K562 (cell line): ENCODE results near the gene PDK1. TPM values are rescaled to one million over a fixed set of nuclear protein-coding genes. Genes with fewer than 3 reads are reported as not detected.
A peak's percentile ranks its signal among the peaks of the same experiment; 100 is the strongest.

Experiments
- BRD9 ChIP-seq: fragments of 450-650 bp; IDR thresholded peaks from 2 replicates; pipeline ENCODE4 v1.6.1; 2018; ENCODE audit warnings: low read depth; ENCODE audit not compliant: partially characterized antibody
- CBX2 ChIP-seq: fragments of 200-600 bp; sonication (generic); IDR thresholded peaks from one replicate; pipeline ENCODE4 v1.6.1; 2012; ENCODE audit warnings: mild to moderate bottlenecking, low read length, inconsistent platforms; ENCODE audit not compliant: insufficient read depth, poor library complexity, severe bottlenecking
- COPS2 ChIP-seq: fragments of 450-650 bp; conservative IDR thresholded peaks from 2 replicates; pipeline ENCODE4 v1.6.1; 2016; ENCODE audit warnings: mild to moderate bottlenecking, moderate library complexity
- FOXA3 ChIP-seq, 2 experiments: fragments of 450-650 bp in 1 of 2; sonication (generic) in 1 of 2; formaldehyde crosslinking; IDR thresholded peaks in 1 of 2; conservative IDR thresholded peaks in 1 of 2; 2 replicates each; pipeline versions ENCODE4 v1.4.0 to v1.8.0; 2020 to 2022; ENCODE audit warnings: mild to moderate bottlenecking in 2 of 2, missing genetic modification reagents in 1 of 2
- MAFF ChIP-seq: IDR thresholded peaks from 2 replicates; pipeline ENCODE4 v1.6.1; 2012; ENCODE audit warnings: low read length, improper control_type of control experiment
- NFE2 ChIP-seq: IDR thresholded peaks from 2 replicates; pipeline ENCODE4 v1.6.1; 2014; ENCODE audit warnings: antibody characterized with exemption, low read depth
- OTX1 ChIP-seq: fragments of 450-650 bp; formaldehyde crosslinking; IDR thresholded peaks from 2 replicates; pipeline ENCODE4 v1.4.0; 2022; ENCODE audit warnings: mild to moderate bottlenecking
- RAD21 ChIP-seq, 2 experiments: fragments of 250-450 bp in 1 of 2; fragments of 450-650 bp in 1 of 2; sonication (Bioruptor Pico) in 1 of 2; formaldehyde crosslinking in 1 of 2; IDR thresholded peaks in 1 of 2; conservative IDR thresholded peaks in 1 of 2; 2 replicates each; pipeline versions ENCODE4 v1.4.0 to v1.8.0; 2020 to 2022; ENCODE audit warnings: mild to moderate bottlenecking in 2 of 2, moderate library complexity in 1 of 2
- RFX5 ChIP-seq: IDR thresholded peaks from 2 replicates; pipeline ENCODE4 v1.6.1; 2011; ENCODE audit warnings: low read depth, mild to moderate bottlenecking, improper control_type of control experiment, low read length
- SIRT6 ChIP-seq: IDR thresholded peaks from one replicate; pipeline ENCODE4 v1.6.1; 2012; ENCODE audit warnings: low read depth, mild to moderate bottlenecking, control low read depth, inconsistent platforms, low read length, moderate library complexity
- ZNF311 ChIP-seq: fragments of 250-450 bp; sonication (Bioruptor Pico); IDR thresholded peaks from 2 replicates; pipeline ENCODE4 v1.4.0; 2020; ENCODE audit warnings: mild to moderate bottlenecking, moderate library complexity
- ZNF436 ChIP-seq: fragments of 250-450, 450-650 bp; sonication (Bioruptor Pico); formaldehyde crosslinking; IDR thresholded peaks from 2 replicates; pipeline ENCODE4 v1.7.0; 2020; ENCODE audit warnings: mild to moderate bottlenecking
- polyA plus RNA-seq, 8 experiments: library from polyadenylated mRNA; depleted of rRNA in 4 of 8; stranded (reverse) in 5 of 8; unstranded in 3 of 8; fragments of >200 nt; fragmentation: Nextera tagmentation in 2 of 8; fragmentation: Illumina TruSeq in 1 of 8; extraction: Ambion mirVana in 2 of 8; extraction: Trizol in 1 of 8; gene quantifications; 2 replicates each; pipeline versions ENCODE4 v1.2.1 to v1.2.3, GENCODE V29; 2011 to 2014; ENCODE audit warnings: inconsistent platforms in 1 of 8, missing spikeins in 1 of 8
- total RNA-seq, 7 experiments: library from RNA; depleted of rRNA in 6 of 7; stranded (reverse); fragments of >200 nt in 6 of 7; fragmentation: Illumina TruSeq in 2 of 7; extraction: Trizol in 2 of 7; gene quantifications; 2 replicates each; pipeline versions ENCODE4 v1.2.1 to v1.2.3, GENCODE V29; 2011 to 2021; ENCODE audit warnings: low replicate concordance in 1 of 7
- TF ChIP-seq, protein P1 (sequence below): fragments of 250-450 bp; sonication (Bioruptor Pico); IDR thresholded peaks from 2 replicates; pipeline ENCODE4 v1.5.1; 2021; ENCODE audit warnings: mild to moderate bottlenecking
- TF ChIP-seq, protein P2 (sequence below): fragments of 250-450 bp; sonication (Bioruptor Pico); IDR thresholded peaks from 2 replicates; pipeline ENCODE4 v1.5.0; 2020; ENCODE audit warnings: mild to moderate bottlenecking
- TF ChIP-seq, protein P3 (sequence below): sonication (generic); formaldehyde crosslinking; IDR thresholded peaks from 2 replicates; pipeline ENCODE4 v1.8.1; 2023; ENCODE audit warnings: mild to moderate bottlenecking, missing genetic modification reagents
- TF ChIP-seq, protein P4 (sequence below): fragments of 450-650 bp; IDR thresholded peaks from 2 replicates; pipeline ENCODE4 v1.6.1; 2016; ENCODE audit warnings: missing biosample characterization, missing genetic modification characterization
- TF ChIP-seq, protein P5 (sequence below): fragments of 450-650 bp; IDR thresholded peaks from 2 replicates; pipeline ENCODE4 v1.6.1; 2016; ENCODE audit warnings: mild to moderate bottlenecking
- TF ChIP-seq, protein P6 (sequence below): fragments of 450-650 bp; formaldehyde crosslinking; IDR thresholded peaks from 2 replicates; pipeline ENCODE4 v1.4.0; 2020; ENCODE audit warnings: mild to moderate bottlenecking, mixed read lengths

The PDK1 gene
- total and polyA plus RNA-seq, 9 of the 15 experiments (the other 6 are each of a cell fraction or from before 2014, with no cell fraction given), result 3.5 to 176 (median 13.9) TPM

DNA sequence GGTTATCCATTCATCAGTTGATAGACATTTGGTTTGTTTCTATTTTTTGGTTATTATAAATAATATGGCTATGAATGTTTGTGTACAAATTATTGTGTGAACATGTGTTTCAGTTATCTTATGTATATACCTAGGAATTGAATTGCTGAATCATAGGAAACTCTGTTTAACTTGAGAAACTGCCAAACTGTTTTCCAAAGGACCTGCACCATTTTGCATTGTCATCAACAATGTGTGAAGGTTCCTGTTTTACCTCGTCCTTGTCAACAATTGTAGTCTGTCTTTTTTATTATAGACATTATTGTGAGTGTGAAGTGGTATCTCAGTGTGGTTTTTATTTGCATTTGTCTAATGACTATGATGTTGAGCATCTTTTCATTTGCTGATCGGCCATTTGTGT, 17.1 kb downstream of the PDK1 start (continued):
- TF ChIP-seq, protein P1, sequence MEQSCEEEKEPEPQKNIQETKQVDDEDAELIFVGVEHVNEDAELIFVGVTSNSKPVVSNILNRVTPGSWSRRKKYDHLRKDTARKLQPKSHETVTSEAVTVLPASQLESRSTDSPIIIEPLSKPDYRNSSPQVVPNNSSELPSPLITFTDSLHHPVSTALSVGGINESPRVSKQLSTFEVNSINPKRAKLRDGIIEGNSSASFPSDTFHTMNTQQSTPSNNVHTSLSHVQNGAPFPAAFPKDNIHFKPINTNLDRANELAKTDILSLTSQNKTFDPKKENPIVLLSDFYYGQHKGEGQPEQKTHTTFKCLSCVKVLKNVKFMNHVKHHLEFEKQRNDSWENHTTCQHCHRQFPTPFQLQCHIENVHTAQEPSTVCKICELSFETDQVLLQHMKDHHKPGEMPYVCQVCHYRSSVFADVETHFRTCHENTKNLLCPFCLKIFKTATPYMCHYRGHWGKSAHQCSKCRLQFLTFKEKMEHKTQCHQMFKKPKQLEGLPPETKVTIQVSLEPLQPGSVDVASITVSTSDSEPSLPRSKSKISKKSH (CRISPR knock-in tag), result no peak
- TF ChIP-seq RFX5 (no peak), OTX1 (CRISPR knock-in tag) (no peak), NFE2 (peak; percentile 45; the same call in 1 of the 2 replicates), FOXA3 (CRISPR knock-in tag; conservative IDR thresholded peaks at IDR 0.05 in 1 of 2, IDR thresholded peaks at IDR 0.05 in 1 of 2) (no peak), CBX2 (no peak), COPS2 (no peak), BRD9 (no peak), RAD21 (CRISPR knock-in tag; conservative IDR thresholded peaks at IDR 0.05 in 1 of 2, IDR thresholded peaks at IDR 0.05 in 1 of 2) (no peak), ZNF436 (CRISPR knock-in tag) (no peak), SIRT6 (no peak), ZNF311 (CRISPR knock-in tag) (no peak), MAFF (peak; percentile 67; the same call in 1 of the 2 replicates)
- TF ChIP-seq, protein P2, sequence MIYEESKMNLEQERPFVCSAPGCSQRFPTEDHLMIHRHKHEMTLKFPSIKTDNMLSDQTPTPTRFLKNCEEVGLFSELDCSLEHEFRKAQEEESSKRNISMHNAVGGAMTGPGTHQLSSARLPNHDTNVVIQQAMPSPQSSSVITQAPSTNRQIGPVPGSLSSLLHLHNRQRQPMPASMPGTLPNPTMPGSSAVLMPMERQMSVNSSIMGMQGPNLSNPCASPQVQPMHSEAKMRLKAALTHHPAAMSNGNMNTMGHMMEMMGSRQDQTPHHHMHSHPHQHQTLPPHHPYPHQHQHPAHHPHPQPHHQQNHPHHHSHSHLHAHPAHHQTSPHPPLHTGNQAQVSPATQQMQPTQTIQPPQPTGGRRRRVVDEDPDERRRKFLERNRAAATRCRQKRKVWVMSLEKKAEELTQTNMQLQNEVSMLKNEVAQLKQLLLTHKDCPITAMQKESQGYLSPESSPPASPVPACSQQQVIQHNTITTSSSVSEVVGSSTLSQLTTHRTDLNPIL, result no peak
- TF ChIP-seq, protein P3, sequence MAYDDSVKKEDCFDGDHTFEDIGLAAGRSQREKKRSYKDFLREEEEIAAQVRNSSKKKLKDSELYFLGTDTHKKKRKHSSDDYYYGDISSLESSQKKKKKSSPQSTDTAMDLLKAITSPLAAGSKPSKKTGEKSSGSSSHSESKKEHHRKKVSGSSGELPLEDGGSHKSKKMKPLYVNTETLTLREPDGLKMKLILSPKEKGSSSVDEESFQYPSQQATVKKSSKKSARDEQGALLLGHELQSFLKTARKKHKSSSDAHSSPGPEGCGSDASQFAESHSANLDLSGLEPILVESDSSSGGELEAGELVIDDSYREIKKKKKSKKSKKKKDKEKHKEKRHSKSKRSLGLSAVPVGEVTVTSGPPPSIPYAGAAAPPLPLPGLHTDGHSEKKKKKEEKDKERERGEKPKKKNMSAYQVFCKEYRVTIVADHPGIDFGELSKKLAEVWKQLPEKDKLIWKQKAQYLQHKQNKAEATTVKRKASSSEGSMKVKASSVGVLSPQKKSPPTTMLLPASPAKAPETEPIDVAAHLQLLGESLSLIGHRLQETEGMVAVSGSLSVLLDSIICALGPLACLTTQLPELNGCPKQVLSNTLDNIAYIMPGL (CRISPR knock-in tag), result no peak
- TF ChIP-seq, protein P4, sequence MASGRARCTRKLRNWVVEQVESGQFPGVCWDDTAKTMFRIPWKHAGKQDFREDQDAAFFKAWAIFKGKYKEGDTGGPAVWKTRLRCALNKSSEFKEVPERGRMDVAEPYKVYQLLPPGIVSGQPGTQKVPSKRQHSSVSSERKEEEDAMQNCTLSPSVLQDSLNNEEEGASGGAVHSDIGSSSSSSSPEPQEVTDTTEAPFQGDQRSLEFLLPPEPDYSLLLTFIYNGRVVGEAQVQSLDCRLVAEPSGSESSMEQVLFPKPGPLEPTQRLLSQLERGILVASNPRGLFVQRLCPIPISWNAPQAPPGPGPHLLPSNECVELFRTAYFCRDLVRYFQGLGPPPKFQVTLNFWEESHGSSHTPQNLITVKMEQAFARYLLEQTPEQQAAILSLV (tag), result no peak
- TF ChIP-seq, protein P5, sequence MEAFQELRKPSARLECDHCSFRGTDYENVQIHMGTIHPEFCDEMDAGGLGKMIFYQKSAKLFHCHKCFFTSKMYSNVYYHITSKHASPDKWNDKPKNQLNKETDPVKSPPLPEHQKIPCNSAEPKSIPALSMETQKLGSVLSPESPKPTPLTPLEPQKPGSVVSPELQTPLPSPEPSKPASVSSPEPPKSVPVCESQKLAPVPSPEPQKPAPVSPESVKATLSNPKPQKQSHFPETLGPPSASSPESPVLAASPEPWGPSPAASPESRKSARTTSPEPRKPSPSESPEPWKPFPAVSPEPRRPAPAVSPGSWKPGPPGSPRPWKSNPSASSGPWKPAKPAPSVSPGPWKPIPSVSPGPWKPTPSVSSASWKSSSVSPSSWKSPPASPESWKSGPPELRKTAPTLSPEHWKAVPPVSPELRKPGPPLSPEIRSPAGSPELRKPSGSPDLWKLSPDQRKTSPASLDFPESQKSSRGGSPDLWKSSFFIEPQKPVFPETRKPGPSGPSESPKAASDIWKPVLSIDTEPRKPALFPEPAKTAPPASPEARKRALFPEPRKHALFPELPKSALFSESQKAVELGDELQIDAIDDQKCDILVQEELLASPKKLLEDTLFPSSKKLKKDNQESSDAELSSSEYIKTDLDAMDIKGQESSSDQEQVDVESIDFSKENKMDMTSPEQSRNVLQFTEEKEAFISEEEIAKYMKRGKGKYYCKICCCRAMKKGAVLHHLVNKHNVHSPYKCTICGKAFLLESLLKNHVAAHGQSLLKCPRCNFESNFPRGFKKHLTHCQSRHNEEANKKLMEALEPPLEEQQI, result 0 out of 2 replicates have a peak, but pooled peaks have one; percentile 30
- TF ChIP-seq, protein P6, sequence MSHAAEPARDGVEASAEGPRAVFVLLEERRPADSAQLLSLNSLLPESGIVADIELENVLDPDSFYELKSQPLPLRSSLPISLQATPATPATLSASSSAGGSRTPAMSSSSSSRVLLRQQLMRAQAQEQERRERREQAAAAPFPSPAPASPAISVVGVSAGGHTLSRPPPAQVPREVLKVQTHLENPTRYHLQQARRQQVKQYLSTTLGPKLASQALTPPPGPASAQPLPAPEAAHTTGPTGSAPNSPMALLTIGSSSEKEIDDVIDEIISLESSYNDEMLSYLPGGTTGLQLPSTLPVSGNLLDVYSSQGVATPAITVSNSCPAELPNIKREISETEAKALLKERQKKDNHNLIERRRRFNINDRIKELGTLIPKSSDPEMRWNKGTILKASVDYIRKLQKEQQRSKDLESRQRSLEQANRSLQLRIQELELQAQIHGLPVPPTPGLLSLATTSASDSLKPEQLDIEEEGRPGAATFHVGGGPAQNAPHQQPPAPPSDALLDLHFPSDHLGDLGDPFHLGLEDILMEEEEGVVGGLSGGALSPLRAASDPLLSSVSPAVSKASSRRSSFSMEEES (CRISPR knock-in tag), result no peak
